Iris pigment epithelial cell (primary cell): ENCODE data around the gene FCER2.
A peak's percentile ranks its signal among the peaks of the same experiment; 100 is the strongest.

ENCODE experiments used
- DNase-seq: peaks from one replicate; pipeline ENCODE4 v3.0.0-alpha.2; 2011; ENCODE audit warnings: low read depth

Gene FCER2

GRCh38 chr19:7676854-7677253, 25.1 kb downstream of the FCER2 start, which contains the start of gene MCEMP1:
Gene MCEMP1, plus strand, starts transcription at chr19:7677090. Its CDS starts 31 bp downstream, at chr19:7677121.
- no peak for DNase-seq

GRCh38 chr19:7676376-7676775, 25.6 kb downstream of the FCER2 start:
- DNase-seq: no peak

- peak; percentile 68 for DNase-seq
Observed at GRCh38 chr19:7674010-7675005, 27.6 kb downstream of the FCER2 start.

- no peak for DNase-seq
Observed at GRCh38 chr19:7672522-7672921, 29.4 kb downstream of the FCER2 start.

- no peak for DNase-seq
Observed at GRCh38 chr19:7670790-7671189, 31.1 kb downstream of the FCER2 start.

- peak; percentile 10 for DNase-seq
Observed at GRCh38 chr19:7670150-7670783, 31.7 kb downstream of the FCER2 start.

GRCh38 chr19:7669641-7670040, 32.3 kb downstream of the FCER2 start:
- no peak for DNase-seq

GRCh38 chr19:7668842-7669241, 33.1 kb downstream of the FCER2 start, which contains the start of gene RETN:
Gene RETN, plus strand, starts transcription at chr19:7669049. Its CDS starts 278 bp downstream, at chr19:7669327.
- DNase-seq: no peak

GRCh38 chr19:7665076-7665475, 36.9 kb downstream of the FCER2 start:
- peak; percentile 77 for DNase-seq

- DNase-seq: no peak
Observed at GRCh38 chr19:7663706-7664105, 38.2 kb downstream of the FCER2 start.

- DNase-seq: no peak
Observed at GRCh38 chr19:7662657-7663056, 39.3 kb downstream of the FCER2 start.

GRCh38 chr19:7661744-7662538, 40.0 kb downstream of the FCER2 start:
- DNase-seq: no peak

GRCh38 chr19:7658219-7658686, 43.7 kb downstream of the FCER2 start:
- DNase-seq: peak; percentile 17

- peak; percentile 39 for DNase-seq
Observed at GRCh38 chr19:7657131-7657751, 44.7 kb downstream of the FCER2 start.

GRCh38 chr19:7655581-7655980, 46.4 kb downstream of the FCER2 start:
- DNase-seq: no peak

GRCh38 chr19:7654401-7654800, 47.5 kb downstream of the FCER2 start:
- no peak for DNase-seq

GRCh38 chr19:7652061-7652641, 49.8 kb downstream of the FCER2 start:
- DNase-seq: peak; percentile 82

- no peak for DNase-seq
Observed at GRCh38 chr19:7650148-7650547, 51.8 kb downstream of the FCER2 start.

- no peak for DNase-seq
Observed at GRCh38 chr19:7648265-7649014, 53.5 kb downstream of the FCER2 start.

- DNase-seq: no peak
Observed at GRCh38 chr19:7647156-7647555, 54.8 kb downstream of the FCER2 start.

GRCh38 chr19:7646426-7646700, 55.6 kb downstream of the FCER2 start:
- no peak for DNase-seq
